ENCODE data around the gene AP3S2.

The AP3S2 gene

DNA sequence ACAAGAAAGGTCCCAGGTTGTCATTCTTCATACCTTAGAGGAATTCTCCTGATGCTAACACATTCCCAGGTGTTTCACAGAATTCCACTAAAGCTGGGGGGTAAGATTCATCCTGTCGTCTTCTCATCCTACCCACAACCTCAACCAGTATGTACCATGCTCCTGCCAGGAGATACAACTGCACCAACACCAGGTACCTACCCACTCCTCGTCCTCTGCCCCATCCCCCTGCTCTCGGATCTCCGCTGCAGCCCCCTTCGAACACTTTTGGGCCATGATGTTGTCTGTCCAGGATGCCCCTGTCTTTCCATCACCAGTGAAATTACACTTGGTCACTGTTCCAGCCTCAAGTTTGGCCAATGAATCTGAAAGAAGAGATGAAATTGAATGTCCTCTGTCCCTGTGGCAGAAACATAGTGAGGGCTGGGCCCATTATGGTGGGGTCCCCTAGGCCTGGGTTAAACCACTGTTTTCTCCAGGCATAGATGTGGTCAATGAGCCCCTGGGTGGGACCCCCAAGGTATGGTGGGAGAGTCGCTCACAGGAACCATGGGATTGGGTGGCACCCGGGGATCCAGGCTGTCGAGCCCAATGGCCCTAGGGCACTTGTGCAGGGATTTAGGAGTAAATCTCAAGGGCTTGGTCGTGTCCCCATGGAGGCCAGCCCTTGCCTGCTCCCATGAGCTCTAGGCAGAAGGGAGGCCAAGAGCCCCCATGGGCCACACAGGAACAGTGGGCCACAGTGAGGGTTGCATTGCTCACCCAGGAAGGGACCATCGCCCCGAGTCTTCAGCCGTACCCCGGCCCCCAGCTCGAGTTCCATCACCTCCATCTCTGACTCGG lies 9.4 kb upstream of the AP3S2 start:
- no peak for DNase-seq (ENCODE audit: extremely low read depth, low read depth)
- TF ChIP-seq, protein P1, sequence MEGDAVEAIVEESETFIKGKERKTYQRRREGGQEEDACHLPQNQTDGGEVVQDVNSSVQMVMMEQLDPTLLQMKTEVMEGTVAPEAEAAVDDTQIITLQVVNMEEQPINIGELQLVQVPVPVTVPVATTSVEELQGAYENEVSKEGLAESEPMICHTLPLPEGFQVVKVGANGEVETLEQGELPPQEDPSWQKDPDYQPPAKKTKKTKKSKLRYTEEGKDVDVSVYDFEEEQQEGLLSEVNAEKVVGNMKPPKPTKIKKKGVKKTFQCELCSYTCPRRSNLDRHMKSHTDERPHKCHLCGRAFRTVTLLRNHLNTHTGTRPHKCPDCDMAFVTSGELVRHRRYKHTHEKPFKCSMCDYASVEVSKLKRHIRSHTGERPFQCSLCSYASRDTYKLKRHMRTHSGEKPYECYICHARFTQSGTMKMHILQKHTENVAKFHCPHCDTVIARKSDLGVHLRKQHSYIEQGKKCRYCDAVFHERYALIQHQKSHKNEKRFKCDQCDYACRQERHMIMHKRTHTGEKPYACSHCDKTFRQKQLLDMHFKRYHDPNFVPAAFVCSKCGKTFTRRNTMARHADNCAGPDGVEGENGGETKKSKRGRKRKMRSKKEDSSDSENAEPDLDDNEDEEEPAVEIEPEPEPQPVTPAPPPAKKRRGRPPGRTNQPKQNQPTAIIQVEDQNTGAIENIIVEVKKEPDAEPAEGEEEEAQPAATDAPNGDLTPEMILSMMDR (IDR thresholded peaks at IDR 0.05; ENCODE audit: low read depth, low read length) = no peak

DNA sequence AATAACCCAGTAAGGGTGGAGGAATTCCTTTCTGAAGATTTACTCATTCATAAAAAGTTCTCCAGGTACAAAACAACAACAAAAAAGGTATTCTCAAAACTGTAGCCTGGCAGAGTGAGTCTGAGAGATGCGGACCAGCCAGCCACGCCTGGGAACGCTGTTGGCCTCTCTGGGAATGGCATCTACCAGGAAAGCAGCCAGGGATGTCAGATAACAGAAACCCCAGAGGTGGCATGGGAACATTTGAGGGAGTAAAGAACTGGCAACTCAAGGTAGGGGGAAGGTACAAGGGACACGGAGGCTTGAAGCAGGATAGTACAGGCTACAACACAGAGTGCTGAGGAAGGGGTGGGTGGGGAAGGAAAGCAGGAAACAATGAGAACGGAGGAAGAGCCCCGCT lies 7.1 kb upstream of the AP3S2 start:
- TF ChIP-seq, protein P1 (IDR thresholded peaks at IDR 0.05; ENCODE audit: low read depth, low read length) = no peak
- DNase-seq (ENCODE audit: extremely low read depth, low read depth) = no peak

DNA sequence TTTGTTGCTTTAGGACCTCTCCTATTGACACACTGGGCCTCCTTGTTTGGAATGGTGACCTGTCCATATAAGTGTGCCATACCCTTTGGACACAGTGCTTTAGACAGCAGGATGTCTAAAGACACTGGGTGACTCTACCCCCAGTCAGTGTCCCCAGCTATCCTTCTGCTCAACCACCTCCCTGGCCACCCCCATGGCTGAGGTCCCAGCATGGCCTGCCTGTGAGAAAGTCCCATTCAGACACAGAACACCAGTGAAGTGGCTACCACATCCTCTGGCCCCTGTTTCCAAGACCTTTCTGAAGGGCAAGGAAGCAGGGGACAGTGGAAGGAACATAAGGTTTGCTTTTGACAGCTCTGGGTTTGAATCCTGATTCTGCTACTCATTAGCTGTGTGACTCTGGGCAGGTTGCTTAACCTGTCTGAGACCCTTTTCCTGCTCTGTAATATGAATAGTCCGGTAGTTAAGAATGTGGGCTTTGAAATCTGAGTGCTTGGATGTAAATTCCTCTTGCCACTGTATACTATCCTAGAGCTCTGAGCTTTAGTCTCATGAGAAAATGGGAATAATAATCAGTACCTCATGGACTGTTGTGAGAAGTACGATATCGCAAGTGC lies 6.3 kb upstream of the AP3S2 start:
- TF ChIP-seq, protein P1 (IDR thresholded peaks at IDR 0.05; ENCODE audit: low read depth, low read length) = no peak
- no peak for DNase-seq (ENCODE audit: extremely low read depth, low read depth)

DNA sequence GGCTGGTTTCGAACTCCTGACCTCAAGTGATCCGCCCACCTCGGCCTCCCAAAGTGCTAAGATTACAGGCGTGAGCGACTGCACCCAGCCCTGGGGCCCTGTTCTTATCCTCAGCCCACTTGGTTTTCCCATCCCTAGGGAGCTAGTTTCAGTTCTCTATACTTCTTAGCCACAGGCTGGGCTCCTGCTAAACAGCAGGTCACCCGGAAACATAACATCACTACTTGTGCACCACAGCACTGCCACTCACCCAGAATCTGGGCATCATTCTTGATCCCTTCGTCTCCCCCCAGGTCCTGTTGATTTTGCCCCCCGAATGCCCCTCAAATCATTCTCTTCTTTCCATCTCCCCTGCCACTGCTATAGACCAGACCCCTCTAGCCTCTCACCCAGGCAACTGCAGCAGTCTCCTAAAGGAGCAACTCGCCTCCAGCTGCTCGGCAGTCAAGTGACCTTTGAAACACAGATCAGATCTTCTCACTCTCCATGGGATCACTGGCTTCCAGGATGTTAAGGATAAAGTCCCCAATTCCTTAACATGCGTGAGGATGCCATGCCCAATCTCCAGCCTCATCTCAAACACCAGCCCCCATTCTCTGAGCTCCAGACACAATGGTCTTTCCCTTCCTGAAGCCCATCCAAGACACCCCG lies 5.6 kb upstream of the AP3S2 start:
- TF ChIP-seq, protein P1 (IDR thresholded peaks at IDR 0.05; ENCODE audit: low read depth, low read length) = no peak
- no peak for DNase-seq (ENCODE audit: extremely low read depth, low read depth)

DNA sequence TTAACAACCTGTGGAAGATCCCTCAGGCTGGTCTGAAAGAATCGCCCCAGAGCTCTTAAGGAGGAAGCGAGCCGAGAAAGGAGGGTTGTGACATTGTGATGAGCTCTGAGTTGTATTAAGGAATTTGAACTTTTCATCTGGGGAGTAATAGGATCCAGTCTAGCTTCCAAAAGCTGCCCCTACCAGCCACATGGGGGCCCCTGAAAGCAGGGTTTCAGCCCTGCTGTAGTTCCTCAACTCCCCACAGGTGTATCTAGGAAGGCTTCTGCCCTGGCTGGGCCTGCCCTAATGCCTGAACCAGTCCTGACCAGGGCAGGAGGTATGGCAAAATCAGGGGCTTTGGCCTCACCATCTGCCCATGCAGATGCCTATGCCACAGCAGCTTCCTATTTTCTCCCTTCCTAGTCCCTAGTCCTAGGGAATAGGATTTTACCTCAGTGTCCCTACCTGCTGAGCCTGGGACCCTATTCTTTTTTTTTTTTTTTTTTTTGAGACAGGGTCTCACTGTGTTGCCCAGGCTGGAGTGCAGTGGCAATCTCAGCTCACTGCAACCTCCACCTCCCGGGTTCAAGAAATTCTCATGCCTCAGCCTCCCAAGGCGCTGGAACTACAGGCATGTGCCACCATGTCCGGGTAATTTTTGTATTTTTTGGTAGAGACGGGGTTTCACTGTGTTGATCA lies 5.0 kb upstream of the AP3S2 start:
- no peak for DNase-seq (ENCODE audit: extremely low read depth, low read depth)
- TF ChIP-seq, protein P1 (IDR thresholded peaks at IDR 0.05; ENCODE audit: low read depth, low read length) = peak; percentile 66

DNA sequence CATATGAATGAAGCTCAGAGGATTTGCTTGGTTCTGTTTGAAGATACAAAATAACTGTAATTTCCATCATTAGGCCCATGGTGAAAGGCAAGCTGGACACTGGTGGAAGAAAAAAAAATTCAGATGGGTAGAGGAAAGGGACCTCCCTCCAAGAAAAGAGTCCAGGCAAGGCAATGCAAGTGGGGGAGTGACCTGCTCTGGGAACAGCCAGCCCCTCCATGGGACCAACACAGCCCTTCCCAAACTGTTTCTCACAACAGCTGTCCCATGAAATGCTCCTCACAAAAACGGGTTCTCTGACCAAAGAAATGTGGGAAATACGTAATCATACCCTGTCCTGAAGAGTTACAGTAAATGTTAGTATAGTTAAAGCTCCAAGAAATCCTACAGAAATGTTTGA lies 4.4 kb upstream of the AP3S2 start:
- DNase-seq (ENCODE audit: extremely low read depth, low read depth) = no peak
- TF ChIP-seq, protein P1 (IDR thresholded peaks at IDR 0.05; ENCODE audit: low read depth, low read length) = no peak

Measured in AG09319 (cell line).